DLD1 (cell line): Measurements from ENCODE around the gene ARID2.

Experiments used
- in situ Hi-C: cut with HindIII; loops from 2 replicates; pipeline ENCODE4 v1.10.0; 2017; ENCODE audit warnings: low sequenced_read_pairs

ARID2 gene

GRCh38 chr12:45721369-45721768 is 8.1 kb upstream of the ARID2 start:
- in situ Hi-C loops = no loop called here

GRCh38 chr12:45721954-45722353 is 7.6 kb upstream of the ARID2 start:
- in situ Hi-C loops = no loop called here

- in situ Hi-C loops = no loop called here
These were observed 3.6 kb upstream of the ARID2 start for GRCh38 chr12:45725631-45726602.

GRCh38 chr12:45726603-45727300 is 2.8 kb upstream of the ARID2 start:
- in situ Hi-C loops = no loop called here

GRCh38 chr12:45727301-45727979 is 2.1 kb upstream of the ARID2 start:
- in situ Hi-C loops = no loop called here

- in situ Hi-C loops = no loop called here
These were observed 1.4 kb upstream of the ARID2 start for GRCh38 chr12:45727980-45728629.

- in situ Hi-C loops = no loop called here
These were observed 775 bp upstream of the ARID2 start for GRCh38 chr12:45728630-45729232.

- in situ Hi-C loops = no loop called here
These were observed 510 bp downstream of the ARID2 start for GRCh38 chr12:45730084-45730347.

GRCh38 chr12:45730348-45731189 is 1.1 kb downstream of the ARID2 start:
- in situ Hi-C loops = no loop called here

- in situ Hi-C loops = no loop called here
These were observed 1.8 kb downstream of the ARID2 start for GRCh38 chr12:45731190-45731775.

- in situ Hi-C loops = no loop called here
These were observed 2.7 kb downstream of the ARID2 start for GRCh38 chr12:45732250-45732649.

GRCh38 chr12:45732936-45733335 is 3.4 kb downstream of the ARID2 start:
- in situ Hi-C loops = no loop called here

GRCh38 chr12:45737638-45738037 is 8.1 kb downstream of the ARID2 start:
- in situ Hi-C loops = no loop called here

- in situ Hi-C loops = no loop called here
These were observed 13.1 kb downstream of the ARID2 start for GRCh38 chr12:45742590-45742989.

- in situ Hi-C loops = no loop called here
These were observed 13.7 kb downstream of the ARID2 start for GRCh38 chr12:45743247-45743646.

GRCh38 chr12:45745861-45746277 is 16.4 kb downstream of the ARID2 start:
- in situ Hi-C loops = no loop called here

GRCh38 chr12:45756666-45757065 is 27.2 kb downstream of the ARID2 start:
- in situ Hi-C loops = no loop called here

GRCh38 chr12:45757172-45757571 is 27.7 kb downstream of the ARID2 start:
- in situ Hi-C loops = no loop called here

GRCh38 chr12:45760333-45760732 is 30.8 kb downstream of the ARID2 start:
- in situ Hi-C loops = no loop called here
